Adipocyte (in vitro differentiated cells): Measurements from ENCODE around the gene HHIPL1.

Source experiments
- DNase-seq: peaks from one replicate; pipeline ENCODE4 v3.0.0-alpha.2; 2015; ENCODE audit warnings: low read depth
- H3K27me3 ChIP-seq: replicated peaks from 2 replicates; pipeline ENCODE4 v1.7.0; 2013; ENCODE audit warnings: mild to moderate bottlenecking, low read length, moderate library complexity; ENCODE audit not compliant: control insufficient read depth, insufficient read depth
- H3K36me3 ChIP-seq: 2 replicates; pipeline ENCODE4 v1.7.0; 2013; ENCODE audit warnings: low read length, mild to moderate bottlenecking, moderate library complexity; ENCODE audit not compliant: control insufficient read depth, insufficient read depth, severe bottlenecking
- H3K4me1 ChIP-seq: 2 replicates; pipeline ENCODE4 v1.7.0; 2013; ENCODE audit warnings: mild to moderate bottlenecking, low read length, moderate library complexity; ENCODE audit not compliant: control insufficient read depth, insufficient read depth
- H3K4me3 ChIP-seq: 2 replicates; pipeline ENCODE4 v1.7.0; 2013; ENCODE audit warnings: mild to moderate bottlenecking, low read length, moderate library complexity
- H3K9ac ChIP-seq: 2 replicates; pipeline ENCODE4 v1.7.0; 2013; ENCODE audit warnings: mild to moderate bottlenecking, low read length, moderate library complexity
- H3K9me3 ChIP-seq: 2 replicates; pipeline ENCODE4 v1.7.0; 2013; ENCODE audit warnings: mild to moderate bottlenecking, low read length, moderate library complexity; ENCODE audit not compliant: control insufficient read depth

The HHIPL1 gene

GRCh38 chr14:99643343-99643742 lies 1.6 kb upstream of the HHIPL1 start:
- H3K4me1 ChIP-seq = peaks cover 3% of the 10 kb centered on the region
- no peak overlapping the region for H3K9ac ChIP-seq
- no peaks in the 10 kb centered on the region for H3K9me3 ChIP-seq
- no peaks in the 10 kb centered on the region for H3K36me3 ChIP-seq
- H3K27me3 ChIP-seq = no peaks in the 10 kb centered on the region
- H3K4me3 ChIP-seq = no peak overlapping the region
- no peak for DNase-seq

- Histone ChIP-seq H3K27me3 (no peaks in the 10 kb centered on the region), H3K4me1 (peaks cover 7% of the 10 kb centered on the region), H3K9me3 (no peaks in the 10 kb centered on the region), H3K9ac (peak overlapping the region; percentile 79), H3K36me3 (no peaks in the 10 kb centered on the region), H3K4me3 (no peak overlapping the region)
- DNase-seq = no peak
These were observed 818 bp upstream of the HHIPL1 start for GRCh38 chr14:99644035-99644587.

- peak overlapping the region; percentile 71 for H3K4me3 ChIP-seq
- no peaks in the 10 kb centered on the region for H3K27me3 ChIP-seq
- H3K36me3 ChIP-seq = no peaks in the 10 kb centered on the region
- no peak for DNase-seq
- H3K4me1 ChIP-seq = peaks cover 7% of the 10 kb centered on the region
- H3K9ac ChIP-seq = peak overlapping the region; percentile 79
- H3K9me3 ChIP-seq = no peaks in the 10 kb centered on the region
These were observed 896 bp downstream of the HHIPL1 start for GRCh38 chr14:99645545-99646505.

GRCh38 chr14:99647411-99647810 lies 2.5 kb downstream of the HHIPL1 start:
- no peak overlapping the region for H3K9ac ChIP-seq
- H3K4me3 ChIP-seq = no peak overlapping the region
- no peak for DNase-seq
- H3K36me3 ChIP-seq = no peaks in the 10 kb centered on the region
- H3K27me3 ChIP-seq = no peaks in the 10 kb centered on the region
- no peaks in the 10 kb centered on the region for H3K9me3 ChIP-seq
- H3K4me1 ChIP-seq = peaks cover 7% of the 10 kb centered on the region

GRCh38 chr14:99648027-99648784 lies 3.3 kb downstream of the HHIPL1 start:
- no peak for DNase-seq
- H3K27me3 ChIP-seq = no peaks in the 10 kb centered on the region
- H3K36me3 ChIP-seq = no peaks in the 10 kb centered on the region
- no peaks in the 10 kb centered on the region for H3K9me3 ChIP-seq
- H3K4me1 ChIP-seq = peaks cover 7% of the 10 kb centered on the region
- H3K9ac ChIP-seq = no peak overlapping the region
- no peak overlapping the region for H3K4me3 ChIP-seq

GRCh38 chr14:99649219-99649618 lies 4.3 kb downstream of the HHIPL1 start:
- DNase-seq = no peak
- Histone ChIP-seq H3K4me1 (peaks cover 7% of the 10 kb centered on the region), H3K4me3 (no peak overlapping the region), H3K9ac (no peak overlapping the region), H3K36me3 (no peaks in the 10 kb centered on the region), H3K9me3 (no peaks in the 10 kb centered on the region), H3K27me3 (no peaks in the 10 kb centered on the region)

- no peak for DNase-seq
- no peak overlapping the region for H3K9ac ChIP-seq
These were observed 4.7 kb downstream of the HHIPL1 start for GRCh38 chr14:99649643-99650042.

GRCh38 chr14:99650189-99650588 lies 5.3 kb downstream of the HHIPL1 start:
- no peak overlapping the region for H3K9ac ChIP-seq
- no peak for DNase-seq
- H3K4me1 ChIP-seq = peaks cover 13% of the 10 kb centered on the region
- H3K27me3 ChIP-seq = no peaks in the 10 kb centered on the region
- H3K4me3 ChIP-seq = no peak overlapping the region
- H3K9me3 ChIP-seq = no peaks in the 10 kb centered on the region
- H3K36me3 ChIP-seq = no peaks in the 10 kb centered on the region

More at GRCh38 chr14:99649643-99650042, 4.7 kb downstream of the HHIPL1 start:
- H3K36me3 ChIP-seq = no peaks in the 10 kb centered on the region
- no peaks in the 10 kb centered on the region for H3K27me3 ChIP-seq
- no peaks in the 10 kb centered on the region for H3K9me3 ChIP-seq
- peaks cover 11% of the 10 kb centered on the region for H3K4me1 ChIP-seq
- H3K4me3 ChIP-seq = no peak overlapping the region

- H3K9me3 ChIP-seq = no peaks in the 10 kb centered on the region
- H3K4me1 ChIP-seq = peaks cover 18% of the 10 kb centered on the region
- no peaks in the 10 kb centered on the region for H3K27me3 ChIP-seq
- DNase-seq = no peak
- H3K4me3 ChIP-seq = no peak overlapping the region
- no peak overlapping the region for H3K9ac ChIP-seq
- no peaks in the 10 kb centered on the region for H3K36me3 ChIP-seq
These were observed 7.2 kb downstream of the HHIPL1 start for GRCh38 chr14:99651953-99652746.

GRCh38 chr14:99654235-99654985 lies 9.5 kb downstream of the HHIPL1 start:
- Histone ChIP-seq H3K9ac (no peak overlapping the region), H3K4me1 (peaks cover 14% of the 10 kb centered on the region), H3K4me3 (no peak overlapping the region), H3K36me3 (no peaks in the 10 kb centered on the region), H3K9me3 (no peaks in the 10 kb centered on the region), H3K27me3 (peaks cover 10% of the 10 kb centered on the region)
- peak; percentile 88 for DNase-seq
